H4 (cell line): ENCODE results near the gene TEKT4. TPM values are rescaled to one million over a fixed set of nuclear protein-coding genes. Genes with fewer than 3 reads are reported as not detected.
"Not testable (repeated sequence)": the region's sequence is repeated elsewhere in the genome, so short reads cannot be mapped to it uniquely, and the experiment has no call there.

Experiments
- DNase-seq: peaks from one replicate; pipeline ENCODE4 v3.0.0-alpha.2; 2015; ENCODE audit warnings: low spot score
- total RNA-seq: library from RNA; depleted of rRNA; stranded (reverse); fragments of >200 nt; shearing (Covaris generic); gene quantifications from 2 replicates; pipeline ENCODE4 v1.2.3, GENCODE V29; 2014; rRNA removed

Gene TEKT4
- total RNA-seq, result not detected in 2 replicates

- no peak for DNase-seq
Measured at GRCh38 chr2:94871226-94872087, at the start of gene TEKT4. Gene TEKT4 (plus strand): TSS chr2:94871430. CDS start chr2:94871580, 150 bp downstream.

- DNase-seq, result not testable (repeated sequence)
Measured at GRCh38 chr2:94839224-94839623, 32.0 kb upstream of the TEKT4 start.

GRCh38 chr2:94856856-94857255 lies 14.4 kb upstream of the TEKT4 start:
- not testable (repeated sequence) for DNase-seq

GRCh38 chr2:94857367-94858162 lies 13.7 kb upstream of the TEKT4 start:
- not testable (repeated sequence) for DNase-seq

- not testable (repeated sequence) for DNase-seq
Measured at GRCh38 chr2:94858163-94858888, 12.9 kb upstream of the TEKT4 start.

GRCh38 chr2:94861308-94862152 lies 9.7 kb upstream of the TEKT4 start:
- no peak for DNase-seq

- DNase-seq, result not testable (repeated sequence)
Measured at GRCh38 chr2:94862903-94863302, 8.3 kb upstream of the TEKT4 start.

GRCh38 chr2:94869131-94869530 lies 2.1 kb upstream of the TEKT4 start:
- DNase-seq, result no peak

GRCh38 chr2:94869552-94870439 lies 1.4 kb upstream of the TEKT4 start:
- DNase-seq, result no peak

- DNase-seq, result no peak
Measured at GRCh38 chr2:94870440-94871225, 597 bp upstream of the TEKT4 start.

- DNase-seq, result no peak
Measured at GRCh38 chr2:94872088-94872618, 923 bp downstream of the TEKT4 start.

GRCh38 chr2:94872676-94873361 lies 1.6 kb downstream of the TEKT4 start:
- DNase-seq, result no peak

- DNase-seq, result no peak
Measured at GRCh38 chr2:94873362-94874276, 2.4 kb downstream of the TEKT4 start.

GRCh38 chr2:94874277-94874997 lies 3.2 kb downstream of the TEKT4 start:
- DNase-seq, result no peak

GRCh38 chr2:94875064-94875819 lies 4.0 kb downstream of the TEKT4 start:
- DNase-seq, result no peak
